Measurements from ENCODE around the gene PARD3. TPM values are rescaled to one million over a fixed set of nuclear protein-coding genes. Genes with fewer than 3 reads are reported as not detected.

PARD3 gene
- total and polyA plus RNA-seq, 2 experiments from 2014 or later = 47.2 to 59.7 TPM

GRCh38 chr10:34578468-34578867 lies 236.6 kb downstream of the PARD3 start:
- TF ChIP-seq CTCF (IDR thresholded peaks at IDR 0.05; ENCODE audit: poor library complexity) (no peak), EZH2 (IDR thresholded peaks at IDR 0.05; ENCODE audit: borderline replicate concordance) (no peak), EZH2phosphoT487 (IDR thresholded peaks at IDR 0.05; ENCODE audit: low read depth, severe bottlenecking, unreplicated experiment) (no peak)
- Histone ChIP-seq H2AFZ (no peak overlapping the region), H3K9me3 (ENCODE audit: low read depth) (no peaks in the 10 kb centered on the region), H3K4me3 (no peak overlapping the region), H3K27me3 (no peaks in the 10 kb centered on the region), H3K4me1 (ENCODE audit: insufficient read depth) (no peaks in the 10 kb centered on the region), H3K9me2 (replicated peaks; ENCODE audit: insufficient read depth) (no peaks in the 10 kb centered on the region), H4K20me1 (ENCODE audit: insufficient read depth, poor library complexity, severe bottlenecking) (no peaks in the 10 kb centered on the region), H3K27ac (no peak overlapping the region), H3K79me2 (peaks cover 63% of the 10 kb centered on the region), H3K4me2 (no peak overlapping the region), H3K36me3 (replicated peaks; ENCODE audit: insufficient read depth, low read depth) (no peaks in the 10 kb centered on the region)
- WGBS (ENCODE audit: low lambda C conversion rate, missing lambda C conversion rate) = 88% methylated on average over 1 of the region's 1 CpG
- no peak for DNase-seq (ENCODE audit: low spot score)

DNA sequence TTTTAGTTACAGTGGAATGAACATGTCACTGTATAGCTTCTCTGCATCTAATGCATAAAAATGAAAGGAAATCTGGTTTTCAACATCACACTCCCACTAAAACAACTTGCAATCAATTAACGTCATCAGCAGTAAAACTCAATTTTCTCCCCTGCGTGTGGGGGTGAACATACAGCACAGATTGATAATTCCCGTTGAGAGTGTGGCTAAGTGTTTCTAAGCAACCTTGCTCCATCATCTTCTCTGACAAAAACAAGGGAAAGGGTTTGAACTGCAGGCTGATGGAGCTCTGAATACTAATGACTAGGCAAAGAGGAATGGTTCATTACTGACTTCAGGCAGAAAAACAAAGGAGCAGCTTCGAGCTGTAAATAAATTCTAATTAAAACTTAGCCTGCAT lies 238.3 kb downstream of the PARD3 start:
- 64% methylated on average over 4 of the region's 4 CpGs for WGBS (ENCODE audit: low lambda C conversion rate, missing lambda C conversion rate)
- Histone ChIP-seq H3K9me3 (ENCODE audit: low read depth) (no peaks in the 10 kb centered on the region), H3K9me2 (replicated peaks; ENCODE audit: insufficient read depth) (no peaks in the 10 kb centered on the region)

DNA sequence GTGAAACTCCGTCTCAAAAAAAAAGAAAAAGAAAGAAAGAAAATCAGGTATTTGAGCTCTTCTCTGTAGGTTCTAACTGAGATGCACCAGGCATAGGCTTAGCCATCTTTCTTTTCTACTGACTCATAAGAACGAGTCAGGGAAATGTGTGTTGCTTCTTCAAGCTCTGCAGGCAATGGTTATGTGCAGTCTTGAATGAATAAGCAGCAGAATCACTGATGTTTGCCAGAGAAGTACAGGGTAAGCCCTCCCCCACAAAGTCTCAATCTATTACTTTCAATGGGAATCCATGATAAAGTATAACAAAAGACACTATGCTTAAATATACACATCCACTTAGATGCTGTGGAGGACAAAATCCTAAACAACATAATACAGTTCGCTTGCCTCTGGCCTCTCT lies 239.2 kb downstream of the PARD3 start:
- no peaks in the 10 kb centered on the region for H3K4me1 ChIP-seq (ENCODE audit: insufficient read depth)
- no peak for TF ChIP-seq EZH2phosphoT487 (IDR thresholded peaks at IDR 0.05; ENCODE audit: low read depth, severe bottlenecking, unreplicated experiment)
- TF ChIP-seq CTCF (IDR thresholded peaks at IDR 0.05; ENCODE audit: poor library complexity) = no peak
- TF ChIP-seq EZH2 (IDR thresholded peaks at IDR 0.05; ENCODE audit: borderline replicate concordance) = no peak
- H3K9me2 ChIP-seq (replicated peaks; ENCODE audit: insufficient read depth) = no peaks in the 10 kb centered on the region
- 92% methylated on average over 3 of the region's 3 CpGs for WGBS (ENCODE audit: low lambda C conversion rate, missing lambda C conversion rate)
- H3K79me2 ChIP-seq = peaks cover 68% of the 10 kb centered on the region
- DNase-seq (ENCODE audit: low spot score) = no peak
- no peak overlapping the region for H3K4me3 ChIP-seq
- H3K36me3 ChIP-seq (replicated peaks; ENCODE audit: insufficient read depth, low read depth) = no peaks in the 10 kb centered on the region
- no peaks in the 10 kb centered on the region for H3K9me3 ChIP-seq (ENCODE audit: low read depth)
- no peaks in the 10 kb centered on the region for H4K20me1 ChIP-seq (ENCODE audit: insufficient read depth, poor library complexity, severe bottlenecking)
- no peak overlapping the region for H3K27ac ChIP-seq
- H3K4me2 ChIP-seq = no peak overlapping the region
- H3K27me3 ChIP-seq = no peaks in the 10 kb centered on the region
- H2AFZ ChIP-seq = no peak overlapping the region

More for the DNA sequence above, 238.3 kb downstream of the PARD3 start:
- H3K79me2 ChIP-seq = peaks cover 65% of the 10 kb centered on the region
- no peaks in the 10 kb centered on the region for H4K20me1 ChIP-seq (ENCODE audit: insufficient read depth, poor library complexity, severe bottlenecking)
- no peak for DNase-seq (ENCODE audit: low spot score)
- H2AFZ ChIP-seq = no peak overlapping the region
- no peak overlapping the region for H3K27ac ChIP-seq
- no peak overlapping the region for H3K4me3 ChIP-seq
- H3K4me2 ChIP-seq = no peak overlapping the region
- no peaks in the 10 kb centered on the region for H3K36me3 ChIP-seq (replicated peaks; ENCODE audit: insufficient read depth, low read depth)
- H3K27me3 ChIP-seq = no peaks in the 10 kb centered on the region
- H3K4me1 ChIP-seq (ENCODE audit: insufficient read depth) = no peaks in the 10 kb centered on the region
- no peak for TF ChIP-seq EZH2 (IDR thresholded peaks at IDR 0.05; ENCODE audit: borderline replicate concordance)
- TF ChIP-seq EZH2phosphoT487 (IDR thresholded peaks at IDR 0.05; ENCODE audit: low read depth, severe bottlenecking, unreplicated experiment) = no peak
- TF ChIP-seq CTCF (IDR thresholded peaks at IDR 0.05; ENCODE audit: poor library complexity) = no peak
